Measurements from ENCODE around the gene FRK.

FRK gene

DNA sequence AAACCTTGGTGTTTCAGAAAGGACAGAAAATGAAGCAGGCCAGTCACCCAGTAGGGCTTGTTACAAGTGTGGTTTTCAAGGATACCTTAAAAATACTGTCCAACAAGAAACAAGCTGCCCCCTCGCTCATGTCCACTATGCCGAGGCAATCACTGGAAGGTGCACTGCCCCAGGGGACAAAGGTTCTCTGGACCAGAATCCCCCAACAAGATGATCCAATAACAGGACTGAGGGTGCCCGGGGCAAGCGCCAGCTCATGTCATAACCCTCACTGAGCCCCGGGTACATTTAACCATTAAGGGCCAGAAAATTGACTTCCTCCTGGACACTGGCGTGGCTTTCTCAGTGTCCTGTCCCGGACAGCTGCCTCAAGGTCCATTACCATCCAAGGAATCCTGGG is 33.4 kb upstream of the FRK start:
- TF ChIP-seq, protein P1, sequence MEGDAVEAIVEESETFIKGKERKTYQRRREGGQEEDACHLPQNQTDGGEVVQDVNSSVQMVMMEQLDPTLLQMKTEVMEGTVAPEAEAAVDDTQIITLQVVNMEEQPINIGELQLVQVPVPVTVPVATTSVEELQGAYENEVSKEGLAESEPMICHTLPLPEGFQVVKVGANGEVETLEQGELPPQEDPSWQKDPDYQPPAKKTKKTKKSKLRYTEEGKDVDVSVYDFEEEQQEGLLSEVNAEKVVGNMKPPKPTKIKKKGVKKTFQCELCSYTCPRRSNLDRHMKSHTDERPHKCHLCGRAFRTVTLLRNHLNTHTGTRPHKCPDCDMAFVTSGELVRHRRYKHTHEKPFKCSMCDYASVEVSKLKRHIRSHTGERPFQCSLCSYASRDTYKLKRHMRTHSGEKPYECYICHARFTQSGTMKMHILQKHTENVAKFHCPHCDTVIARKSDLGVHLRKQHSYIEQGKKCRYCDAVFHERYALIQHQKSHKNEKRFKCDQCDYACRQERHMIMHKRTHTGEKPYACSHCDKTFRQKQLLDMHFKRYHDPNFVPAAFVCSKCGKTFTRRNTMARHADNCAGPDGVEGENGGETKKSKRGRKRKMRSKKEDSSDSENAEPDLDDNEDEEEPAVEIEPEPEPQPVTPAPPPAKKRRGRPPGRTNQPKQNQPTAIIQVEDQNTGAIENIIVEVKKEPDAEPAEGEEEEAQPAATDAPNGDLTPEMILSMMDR (IDR thresholded peaks at IDR 0.05; ENCODE audit: low read depth, low read length) = no peak
- no peak overlapping the region for H3K4me3 ChIP-seq (ENCODE audit: low read depth, low read length)
- no peak for DNase-seq (ENCODE audit: low read depth, low spot score)
- in situ Hi-C loops (cut with HindIII; ENCODE audit: low sequenced_read_pairs) = no loop called here

DNA sequence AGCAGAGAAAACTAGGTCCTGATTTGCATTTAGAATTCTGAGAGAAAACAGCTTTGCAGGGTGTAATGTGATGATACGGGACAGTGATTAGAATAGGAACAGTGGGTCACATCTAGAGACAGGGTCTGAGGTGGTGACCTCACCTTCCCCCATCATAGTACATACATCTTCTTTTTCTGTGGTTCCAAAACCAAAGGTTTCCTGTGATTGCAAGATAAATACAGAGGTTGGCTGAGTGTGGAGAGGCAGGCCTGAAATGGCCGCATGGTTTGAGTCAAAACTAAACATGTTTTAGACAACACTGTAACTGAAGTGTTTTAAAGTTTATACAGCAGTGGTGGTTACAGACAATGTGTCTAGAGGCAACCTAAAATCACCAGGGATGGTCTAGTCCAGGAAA is 29.6 kb upstream of the FRK start:
- in situ Hi-C loops (cut with HindIII; ENCODE audit: low sequenced_read_pairs) = no loop called here
- TF ChIP-seq, protein P1 (IDR thresholded peaks at IDR 0.05; ENCODE audit: low read depth, low read length) = no peak
- H3K4me3 ChIP-seq (ENCODE audit: low read depth, low read length) = no peak overlapping the region
- DNase-seq (ENCODE audit: low read depth, low spot score) = no peak

DNA sequence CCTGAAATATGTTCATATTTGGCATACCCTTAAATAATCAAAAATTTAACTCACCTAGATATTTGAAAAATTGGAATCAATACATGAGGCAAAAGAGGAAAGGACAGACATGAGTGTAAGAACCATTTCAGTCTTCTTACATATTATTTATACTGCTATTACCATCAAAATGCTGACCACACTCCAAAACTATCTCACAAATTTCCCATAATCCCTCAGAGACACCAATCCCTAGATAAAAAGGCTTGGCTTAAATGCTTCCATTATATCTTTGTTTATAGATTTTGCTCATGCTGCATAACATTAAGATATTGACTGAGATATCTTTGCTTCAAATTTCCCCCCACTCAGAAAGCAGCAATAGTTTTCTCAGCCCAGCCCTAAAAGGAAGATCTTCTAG is 28.3 kb upstream of the FRK start:
- no peak for DNase-seq (ENCODE audit: low read depth, low spot score)
- TF ChIP-seq, protein P1 (IDR thresholded peaks at IDR 0.05; ENCODE audit: low read depth, low read length) = no peak
- in situ Hi-C loops (cut with HindIII; ENCODE audit: low sequenced_read_pairs) = no loop called here
- no peak overlapping the region for H3K4me3 ChIP-seq (ENCODE audit: low read depth, low read length)

DNA sequence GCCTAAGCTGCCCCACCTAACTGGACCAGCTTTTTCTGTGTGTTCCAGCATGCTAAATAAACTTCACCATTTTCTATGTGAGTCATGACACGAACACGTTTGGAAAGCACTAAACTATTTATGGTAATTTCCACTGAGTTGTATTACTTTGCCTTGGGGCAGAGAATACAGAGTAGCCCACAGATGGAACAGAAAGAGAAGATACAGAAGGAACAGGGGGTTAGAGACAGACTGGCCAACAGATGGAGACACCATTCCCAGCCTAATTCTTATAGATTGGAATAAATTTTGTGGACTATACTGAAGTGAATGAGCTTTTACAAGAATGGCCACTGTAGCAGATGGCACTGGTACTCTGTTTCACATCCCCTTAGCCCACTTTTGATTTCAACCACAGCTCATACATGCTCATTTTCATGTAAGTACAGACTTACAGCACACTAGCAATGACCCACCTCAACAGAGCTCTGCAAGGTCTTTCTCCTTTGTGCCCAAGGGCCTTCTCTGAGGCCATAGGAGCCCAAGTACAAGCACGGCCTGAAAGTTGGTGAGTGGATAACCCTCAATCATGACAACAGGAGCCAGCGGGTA is 26.8 kb upstream of the FRK start:
- in situ Hi-C loops (cut with HindIII; ENCODE audit: low sequenced_read_pairs) = no loop called here
- TF ChIP-seq, protein P1 (IDR thresholded peaks at IDR 0.05; ENCODE audit: low read depth, low read length) = no peak
- no peak overlapping the region for H3K4me3 ChIP-seq (ENCODE audit: low read depth, low read length)
- DNase-seq (ENCODE audit: low read depth, low spot score) = peak; percentile 63

DNA sequence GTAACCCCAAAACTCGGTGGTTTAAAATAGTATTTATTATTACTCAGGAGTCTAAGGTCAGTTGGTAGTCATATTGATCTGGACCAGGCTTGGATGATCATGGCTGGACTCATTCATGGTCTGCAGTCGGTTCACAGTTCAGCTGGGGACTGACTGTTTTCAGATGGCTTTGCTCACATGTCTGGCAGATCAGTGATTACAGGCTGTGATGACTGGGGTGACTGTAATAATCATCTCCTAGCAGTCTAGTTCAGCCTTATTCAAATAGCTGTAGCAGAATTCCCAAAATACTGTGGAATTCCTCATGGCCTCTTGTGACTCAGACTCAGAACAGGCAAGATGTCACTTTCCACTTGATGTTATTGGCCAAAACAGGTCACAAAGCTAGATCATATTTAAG is 23.6 kb upstream of the FRK start:
- DNase-seq (ENCODE audit: low read depth, low spot score) = no peak
- TF ChIP-seq, protein P1 (IDR thresholded peaks at IDR 0.05; ENCODE audit: low read depth, low read length) = no peak
- in situ Hi-C loops (cut with HindIII; ENCODE audit: low sequenced_read_pairs) = no loop called here

DNA sequence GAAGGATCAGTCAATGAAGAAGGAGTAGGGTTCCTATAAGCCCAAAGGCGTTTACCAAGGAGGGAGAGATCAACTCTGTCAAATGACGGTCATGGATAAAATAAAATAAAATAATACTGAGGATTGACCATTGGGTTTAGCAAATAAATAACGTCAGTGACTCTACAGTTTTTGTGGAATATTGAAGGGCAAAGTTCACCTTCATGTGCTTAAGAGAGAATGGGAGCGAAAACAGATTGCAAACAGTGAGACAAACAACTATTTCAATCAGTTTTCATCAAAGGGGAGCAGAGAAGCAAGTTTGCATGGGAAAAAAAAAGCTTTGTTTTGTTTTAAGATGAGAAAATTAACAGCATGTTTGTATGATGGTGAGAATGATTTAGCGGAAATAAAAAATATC is 22.4 kb upstream of the FRK start:
- no peak overlapping the region for H3K4me3 ChIP-seq (ENCODE audit: low read depth, low read length)
- DNase-seq (ENCODE audit: low read depth, low spot score) = no peak
- in situ Hi-C loops (cut with HindIII; ENCODE audit: low sequenced_read_pairs) = no loop called here
- TF ChIP-seq, protein P1 (IDR thresholded peaks at IDR 0.05; ENCODE audit: low read depth, low read length) = no peak

More for the DNA sequence above, 23.6 kb upstream of the FRK start:
- no peak overlapping the region for H3K4me3 ChIP-seq (ENCODE audit: low read depth, low read length)

DNA sequence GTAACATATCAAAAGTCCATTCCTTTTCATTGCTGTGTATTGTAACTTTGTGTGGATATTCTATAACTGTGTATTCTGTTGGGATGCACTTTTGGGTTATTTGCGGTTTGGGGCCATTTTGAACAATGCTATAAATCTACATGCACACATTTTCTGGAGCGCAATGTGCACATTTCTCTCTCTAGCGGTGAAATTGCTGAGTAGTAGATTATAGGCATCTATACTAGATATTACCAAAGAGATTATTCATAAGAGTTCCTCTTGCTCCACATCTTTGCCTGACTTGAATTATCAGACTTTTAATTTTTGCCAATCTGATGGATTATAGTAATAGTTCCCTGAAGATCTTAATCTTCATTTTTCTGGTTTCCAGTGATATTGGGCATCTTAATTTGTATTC is 18.3 kb upstream of the FRK start:
- no peak overlapping the region for H3K4me3 ChIP-seq (ENCODE audit: low read depth, low read length)
- DNase-seq (ENCODE audit: low read depth, low spot score) = no peak
- TF ChIP-seq, protein P1 (IDR thresholded peaks at IDR 0.05; ENCODE audit: low read depth, low read length) = no peak
- in situ Hi-C loops (cut with HindIII; ENCODE audit: low sequenced_read_pairs) = no loop called here
